NK-92 treated with Interleukin-12 subunit alpha and Interleukin-12 subunit beta, amount 100 ng/mL, for 24 hours (cell line): ENCODE results near the gene FNDC3A.

Experiments used
- DNase-seq: peaks from one replicate; lab custom pipeline; 2025; lab: John Stamatoyannopoulos, UW

The FNDC3A gene, protein sequence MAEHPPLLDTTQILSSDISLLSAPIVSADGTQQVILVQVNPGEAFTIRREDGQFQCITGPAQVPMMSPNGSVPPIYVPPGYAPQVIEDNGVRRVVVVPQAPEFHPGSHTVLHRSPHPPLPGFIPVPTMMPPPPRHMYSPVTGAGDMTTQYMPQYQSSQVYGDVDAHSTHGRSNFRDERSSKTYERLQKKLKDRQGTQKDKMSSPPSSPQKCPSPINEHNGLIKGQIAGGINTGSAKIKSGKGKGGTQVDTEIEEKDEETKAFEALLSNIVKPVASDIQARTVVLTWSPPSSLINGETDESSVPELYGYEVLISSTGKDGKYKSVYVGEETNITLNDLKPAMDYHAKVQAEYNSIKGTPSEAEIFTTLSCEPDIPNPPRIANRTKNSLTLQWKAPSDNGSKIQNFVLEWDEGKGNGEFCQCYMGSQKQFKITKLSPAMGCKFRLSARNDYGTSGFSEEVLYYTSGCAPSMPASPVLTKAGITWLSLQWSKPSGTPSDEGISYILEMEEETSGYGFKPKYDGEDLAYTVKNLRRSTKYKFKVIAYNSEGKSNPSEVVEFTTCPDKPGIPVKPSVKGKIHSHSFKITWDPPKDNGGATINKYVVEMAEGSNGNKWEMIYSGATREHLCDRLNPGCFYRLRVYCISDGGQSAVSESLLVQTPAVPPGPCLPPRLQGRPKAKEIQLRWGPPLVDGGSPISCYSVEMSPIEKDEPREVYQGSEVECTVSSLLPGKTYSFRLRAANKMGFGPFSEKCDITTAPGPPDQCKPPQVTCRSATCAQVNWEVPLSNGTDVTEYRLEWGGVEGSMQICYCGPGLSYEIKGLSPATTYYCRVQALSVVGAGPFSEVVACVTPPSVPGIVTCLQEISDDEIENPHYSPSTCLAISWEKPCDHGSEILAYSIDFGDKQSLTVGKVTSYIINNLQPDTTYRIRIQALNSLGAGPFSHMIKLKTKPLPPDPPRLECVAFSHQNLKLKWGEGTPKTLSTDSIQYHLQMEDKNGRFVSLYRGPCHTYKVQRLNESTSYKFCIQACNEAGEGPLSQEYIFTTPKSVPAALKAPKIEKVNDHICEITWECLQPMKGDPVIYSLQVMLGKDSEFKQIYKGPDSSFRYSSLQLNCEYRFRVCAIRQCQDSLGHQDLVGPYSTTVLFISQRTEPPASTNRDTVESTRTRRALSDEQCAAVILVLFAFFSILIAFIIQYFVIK

DNA sequence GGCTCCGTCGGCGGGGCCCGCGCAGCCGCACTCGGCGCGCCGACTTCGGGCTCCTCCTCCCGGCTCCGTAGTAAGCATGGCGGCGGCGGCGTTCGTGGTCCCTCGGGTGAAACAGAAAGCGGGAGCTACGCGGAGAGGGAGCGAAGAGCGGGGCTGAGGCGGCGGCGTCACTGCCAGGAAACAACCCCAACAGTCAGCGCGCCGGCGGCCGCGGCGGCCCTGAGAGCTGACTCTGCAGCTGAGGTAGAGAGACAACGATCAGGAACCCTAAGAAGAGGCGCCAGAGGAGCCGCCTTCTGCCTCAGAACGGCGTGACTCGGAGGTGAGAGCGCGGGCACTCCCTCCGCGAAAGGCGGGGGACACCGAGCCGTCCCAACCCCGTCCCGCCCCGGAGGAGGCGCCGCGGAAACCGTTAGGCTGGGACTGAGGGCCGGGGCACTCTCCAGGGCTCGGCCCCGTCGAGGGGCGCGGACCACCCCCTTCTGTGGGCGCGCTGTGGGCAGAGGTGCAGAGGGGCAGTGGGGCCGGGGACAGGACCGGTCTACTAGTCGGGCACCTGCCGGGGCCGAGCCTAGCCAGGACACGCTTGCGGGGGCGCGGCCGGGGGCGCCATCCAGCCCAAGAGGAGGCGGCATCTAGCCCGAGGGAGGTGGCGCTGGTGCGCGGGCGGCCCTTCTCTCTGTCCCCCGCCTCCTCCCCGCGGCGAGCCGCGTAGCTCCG is at the start of gene FNDC3A:
Gene FNDC3A (plus strand): TSS at position 57 of the 720 bp plus-strand sequence. CDS start 30,279 bp downstream, outside the sequence.
- DNase-seq = peak; percentile 91

DNA sequence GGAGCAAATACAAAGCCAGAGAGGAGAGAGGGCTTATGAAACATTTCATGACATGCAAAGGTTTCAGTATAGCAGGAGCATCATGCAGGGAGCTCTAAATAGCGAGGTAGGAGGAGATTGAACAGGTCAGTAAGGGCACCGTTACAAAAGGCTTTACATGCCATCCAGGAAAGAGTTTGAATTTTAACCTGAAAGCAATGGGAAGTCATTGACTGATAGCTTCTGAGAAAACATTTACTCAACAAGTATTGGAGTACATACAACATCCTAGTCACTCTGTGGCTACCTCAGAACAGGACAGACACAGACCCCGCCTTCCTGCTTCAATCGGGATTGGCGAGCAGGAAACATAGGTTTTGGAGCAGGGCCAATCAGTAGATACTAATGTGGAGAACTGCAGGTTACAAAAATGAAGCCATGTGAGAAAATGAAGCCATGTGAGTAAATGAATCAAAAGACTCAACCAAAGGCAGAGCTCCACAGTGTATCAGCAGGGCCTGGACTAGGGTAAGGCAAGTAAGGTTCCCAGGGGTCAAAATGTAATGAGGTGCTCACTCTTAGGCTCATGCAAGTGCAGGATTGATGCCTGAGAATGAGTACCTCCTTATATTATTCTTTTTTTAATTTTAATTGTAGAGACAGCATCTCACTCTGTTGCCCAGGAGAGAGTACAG is 46.8 kb upstream of the FNDC3A start:
- DNase-seq = no peak

DNA sequence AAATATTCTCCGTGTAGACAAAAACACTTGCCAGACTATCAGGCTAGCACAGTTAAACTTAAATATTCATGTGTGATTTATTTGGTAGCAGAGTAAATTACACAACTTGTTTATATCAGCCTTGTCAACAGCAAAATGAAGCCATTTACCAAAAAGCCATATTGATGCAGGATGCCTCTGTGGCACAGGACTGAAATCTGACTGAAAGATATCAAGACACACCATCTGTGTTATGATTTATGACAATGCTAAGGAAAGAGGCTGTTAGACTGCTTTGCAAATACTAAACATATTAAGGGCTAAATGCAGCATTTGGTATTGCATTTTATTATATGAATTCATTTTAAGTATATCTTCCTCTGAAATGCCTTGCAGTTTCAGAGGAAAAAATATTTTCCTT is 44.8 kb upstream of the FNDC3A start:
- DNase-seq = no peak

DNA sequence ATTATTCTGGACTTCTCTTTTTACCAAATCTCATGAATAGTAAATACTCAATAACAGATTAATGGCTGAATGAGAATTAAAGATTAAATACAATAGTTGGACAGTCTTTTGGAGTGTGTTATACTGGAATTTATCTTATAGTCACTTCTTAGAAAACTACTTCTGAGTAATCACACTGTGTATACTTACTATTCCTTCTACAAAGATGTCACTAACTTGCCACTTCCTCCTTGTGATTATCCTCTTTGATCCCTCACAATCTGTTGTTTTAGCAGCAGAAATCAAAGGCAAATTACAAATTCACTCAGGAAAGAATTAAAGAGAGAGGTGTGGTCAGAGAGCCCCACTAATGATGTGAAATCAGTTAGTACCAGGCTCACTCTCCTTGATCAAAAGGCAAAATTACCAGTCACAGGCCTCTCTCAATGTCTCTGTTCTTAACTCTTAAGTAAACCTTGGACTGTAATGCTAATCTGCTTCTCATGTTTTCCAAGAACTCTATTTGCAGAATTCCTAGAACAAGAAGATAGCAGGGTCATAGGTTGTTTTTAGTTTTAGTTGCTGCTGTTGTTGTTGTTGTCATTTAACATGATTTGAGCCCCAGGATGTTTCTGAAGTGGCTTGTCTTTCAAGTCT is 37.3 kb upstream of the FNDC3A start:
- DNase-seq = no peak

DNA sequence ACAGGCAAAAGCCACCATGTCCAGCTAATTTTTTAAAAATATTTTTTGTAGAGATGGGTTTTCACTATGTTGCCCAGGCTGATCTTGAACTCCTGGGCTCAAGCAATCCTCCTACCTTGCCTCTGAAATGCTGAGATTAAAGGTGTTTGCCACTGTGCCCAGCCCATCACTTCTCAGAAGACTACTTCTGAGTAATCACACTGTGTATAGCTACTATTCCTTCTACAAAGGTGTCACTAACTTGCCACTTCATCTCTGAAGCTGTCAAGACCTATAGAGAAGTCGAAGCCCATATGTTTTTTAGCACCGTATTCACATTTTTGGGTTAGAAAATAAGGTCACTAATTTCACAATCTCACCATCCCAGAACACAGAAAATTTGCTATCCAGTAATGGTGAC is 36.0 kb upstream of the FNDC3A start:
- DNase-seq = no peak

DNA sequence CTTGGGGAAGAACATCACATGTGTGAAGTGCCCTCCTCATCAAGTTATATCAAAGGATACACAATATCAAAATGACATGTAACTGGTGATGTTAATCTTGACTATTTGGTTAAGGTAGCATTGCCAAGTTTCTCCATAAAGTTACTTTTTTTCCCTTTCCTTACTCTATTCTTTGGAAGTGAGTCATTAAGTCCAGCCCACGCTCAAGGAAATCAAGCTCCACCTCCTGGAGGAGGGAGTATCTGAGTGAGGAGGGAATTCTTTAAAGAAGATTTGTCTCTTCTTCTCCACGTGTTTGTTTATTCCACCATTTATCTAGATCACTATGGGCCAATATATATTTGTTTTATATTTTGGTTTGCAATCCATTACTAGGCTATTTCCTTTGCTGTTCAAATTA is 33.6 kb upstream of the FNDC3A start:
- no peak for DNase-seq

DNA sequence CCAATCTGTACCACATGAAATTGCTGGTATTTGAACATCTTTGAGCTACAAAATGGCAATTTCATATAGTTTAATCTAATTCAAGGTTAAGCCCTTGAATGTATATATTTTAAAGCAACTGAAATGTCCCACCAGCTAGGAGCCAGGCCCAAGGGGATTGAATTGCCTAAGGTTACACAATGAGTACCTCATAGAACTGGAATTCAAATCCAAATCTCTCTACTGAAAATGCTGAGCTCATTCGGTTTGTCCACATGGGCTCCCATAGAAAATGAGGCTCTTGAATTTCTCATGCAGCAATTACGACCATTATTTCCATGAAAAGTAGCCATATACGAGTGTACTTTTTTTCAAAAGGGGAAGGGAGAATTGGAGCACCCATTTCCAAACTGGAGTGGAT is 31.5 kb upstream of the FNDC3A start:
- no peak for DNase-seq

DNA sequence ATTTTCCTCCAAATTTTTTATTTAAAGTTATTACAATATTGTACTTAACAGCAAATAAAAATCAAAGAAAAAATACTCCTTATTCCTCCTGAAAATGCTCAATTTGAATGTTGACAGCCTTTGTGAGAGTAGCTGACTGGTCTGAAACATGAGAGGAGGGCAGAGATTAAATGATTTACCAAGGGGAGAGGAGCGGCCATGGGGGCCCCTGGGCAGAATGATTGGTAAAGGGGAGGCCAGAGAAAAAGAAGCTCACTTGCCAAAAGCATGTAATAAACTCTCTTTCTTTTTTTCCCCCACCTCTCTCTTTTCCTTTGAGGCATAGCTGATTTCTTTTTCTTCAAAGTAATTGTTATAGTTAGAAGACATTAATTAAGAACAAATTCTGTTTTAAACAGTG is 30.1 kb upstream of the FNDC3A start:
- DNase-seq = no peak

DNA sequence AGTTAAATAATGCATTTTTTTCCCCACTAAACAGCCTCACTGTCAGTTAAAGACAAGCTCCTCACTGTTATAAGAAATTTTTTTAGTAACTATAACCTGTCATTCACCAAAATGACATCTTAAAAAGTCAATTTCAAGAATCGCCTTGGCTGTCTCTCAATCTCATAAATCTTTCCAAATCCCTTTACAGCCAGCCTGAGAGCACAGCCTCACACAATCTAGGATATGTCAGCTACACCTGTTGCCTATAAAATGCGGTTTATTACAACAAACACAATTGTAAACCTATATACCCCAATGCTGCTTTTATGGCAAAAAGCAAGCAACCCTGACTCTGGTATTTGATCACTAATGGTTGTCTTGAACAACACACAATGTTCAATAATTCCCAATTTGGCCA is 29.5 kb upstream of the FNDC3A start:
- DNase-seq = no peak

DNA sequence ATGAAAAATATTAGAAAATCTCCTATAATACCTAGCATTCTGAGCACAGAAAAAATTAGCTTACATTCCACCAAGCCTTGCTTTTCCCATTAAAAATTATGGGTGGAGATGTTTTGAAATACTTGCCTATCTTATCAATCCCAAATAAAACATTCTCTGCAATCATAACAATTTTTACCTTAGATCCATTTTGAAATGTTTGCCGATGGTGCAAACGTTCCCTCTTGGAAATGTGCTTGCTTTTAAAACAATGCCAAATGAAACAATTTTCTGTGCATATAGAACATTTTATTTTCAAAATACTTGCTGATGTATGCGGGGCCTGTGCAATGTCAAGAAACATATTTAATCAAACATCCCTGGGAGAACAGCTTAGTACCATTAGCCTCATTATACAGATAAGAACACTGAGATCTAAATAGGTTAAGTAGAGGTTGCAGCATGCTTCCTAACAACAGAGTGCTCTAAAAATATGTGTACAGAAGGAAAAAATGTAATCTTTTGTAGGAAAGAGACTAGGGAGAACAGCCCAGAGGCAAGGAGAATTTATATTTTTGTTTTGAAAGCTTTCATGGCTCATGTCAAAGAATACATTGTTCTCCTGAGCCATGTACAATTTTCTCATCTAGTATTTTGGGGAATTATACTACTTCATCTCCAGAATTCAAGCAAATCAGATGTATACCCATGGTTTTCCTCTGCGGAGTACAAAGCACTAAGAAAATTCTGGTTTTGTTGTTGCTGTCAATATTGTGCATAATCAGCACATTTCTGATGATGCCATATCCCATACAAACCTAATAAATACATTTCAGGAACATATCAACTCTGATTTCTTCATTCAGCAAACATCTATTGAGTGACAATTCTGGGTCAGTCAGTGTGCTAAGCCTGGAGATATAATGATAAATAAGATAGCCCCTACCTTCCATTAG is 25.9 kb upstream of the FNDC3A start:
- DNase-seq = no peak

DNA sequence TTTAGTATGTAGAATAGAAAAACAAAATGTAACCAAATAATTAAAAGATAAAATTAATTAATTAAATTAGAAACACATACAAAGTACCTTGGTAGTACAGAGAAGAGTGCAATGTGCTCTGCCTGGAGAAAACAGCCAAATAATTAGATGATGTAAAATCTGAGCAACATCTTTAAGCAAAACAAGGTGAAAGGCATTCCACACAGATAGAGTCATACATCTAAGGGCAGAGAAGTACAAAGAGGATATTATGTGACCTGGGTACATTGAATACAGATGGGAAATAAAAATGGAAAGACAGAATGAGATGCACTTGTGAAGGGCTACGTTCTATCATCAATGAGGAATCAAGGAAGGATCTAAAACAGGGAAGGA is 25.2 kb upstream of the FNDC3A start:
- DNase-seq = no peak

DNA sequence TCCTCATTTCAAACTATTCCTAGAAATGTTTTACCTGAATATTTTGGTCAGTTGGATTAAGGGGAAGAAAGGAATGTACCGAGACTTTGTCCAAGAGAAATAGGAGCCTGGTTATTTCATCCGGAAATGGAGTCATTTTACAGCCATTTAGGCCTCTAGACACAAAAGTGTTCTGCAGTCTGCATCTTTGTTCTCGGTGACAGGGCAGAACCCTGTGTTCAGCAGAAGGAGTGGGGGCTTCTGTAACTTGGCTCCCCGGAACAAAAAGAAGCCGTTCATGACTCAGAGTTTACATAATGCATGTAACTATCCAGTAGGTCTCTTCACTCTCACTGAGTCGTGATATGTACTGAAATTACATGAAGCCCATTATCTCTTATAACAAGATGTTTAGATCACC is 21.6 kb upstream of the FNDC3A start:
- no peak for DNase-seq

DNA sequence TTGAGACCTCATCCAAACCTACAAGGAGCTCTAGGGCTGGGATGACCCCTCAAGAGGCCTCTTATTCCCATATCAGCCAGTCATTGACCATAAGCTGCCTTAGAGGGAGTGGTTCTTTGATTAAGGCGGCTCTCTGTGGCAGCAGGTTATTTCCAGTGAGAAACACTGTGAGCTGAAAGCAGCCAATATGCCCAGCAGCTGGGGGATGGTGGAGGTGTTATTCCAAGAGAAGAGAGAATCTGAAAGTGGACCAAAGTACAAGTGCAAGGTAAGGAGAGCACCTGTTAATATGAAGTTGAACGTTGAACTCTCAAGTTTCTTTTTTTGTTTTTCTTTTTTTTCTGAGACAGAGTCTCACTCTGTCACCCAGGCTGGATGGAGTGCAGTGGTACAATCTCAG is 20.2 kb upstream of the FNDC3A start:
- DNase-seq = no peak

DNA sequence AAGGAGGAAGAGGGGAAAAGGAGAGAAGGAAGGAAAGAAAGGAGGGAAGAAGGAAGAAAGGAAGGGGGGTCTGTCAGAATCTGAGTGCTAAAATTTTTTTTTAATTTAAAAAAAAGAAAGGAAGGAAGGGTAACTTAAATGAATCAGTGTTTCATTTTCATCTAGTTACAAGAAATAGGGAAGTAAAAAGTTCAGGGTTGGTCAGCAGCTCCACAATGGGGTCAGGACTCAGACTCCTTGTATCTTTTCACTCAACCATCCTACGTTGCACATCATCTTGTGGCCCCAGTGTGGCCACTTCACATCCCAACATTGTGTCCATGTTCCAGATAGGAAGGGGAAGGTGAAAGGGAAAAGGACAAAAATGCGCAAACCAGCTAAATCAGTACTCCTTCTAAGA is 14.3 kb upstream of the FNDC3A start:
- no peak for DNase-seq

DNA sequence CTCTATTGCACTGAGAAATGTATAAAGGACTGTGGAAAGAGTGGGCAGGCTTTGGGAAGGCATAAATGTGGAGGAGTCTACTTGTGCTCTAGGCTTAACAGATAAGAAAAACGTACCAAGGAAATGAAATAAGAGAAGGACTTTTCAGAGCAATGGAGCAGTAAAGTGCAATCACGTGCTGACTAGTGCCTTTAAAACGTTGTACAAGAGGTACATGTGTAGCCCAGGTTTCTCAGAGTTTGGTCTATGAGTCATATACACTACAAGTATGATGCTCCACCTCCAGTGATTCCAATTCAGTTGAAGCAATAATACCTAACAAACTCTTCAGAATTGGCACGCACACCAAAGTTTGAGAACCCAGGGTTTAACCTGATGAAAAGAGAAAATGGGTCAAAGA is 13.4 kb upstream of the FNDC3A start:
- no peak for DNase-seq

DNA sequence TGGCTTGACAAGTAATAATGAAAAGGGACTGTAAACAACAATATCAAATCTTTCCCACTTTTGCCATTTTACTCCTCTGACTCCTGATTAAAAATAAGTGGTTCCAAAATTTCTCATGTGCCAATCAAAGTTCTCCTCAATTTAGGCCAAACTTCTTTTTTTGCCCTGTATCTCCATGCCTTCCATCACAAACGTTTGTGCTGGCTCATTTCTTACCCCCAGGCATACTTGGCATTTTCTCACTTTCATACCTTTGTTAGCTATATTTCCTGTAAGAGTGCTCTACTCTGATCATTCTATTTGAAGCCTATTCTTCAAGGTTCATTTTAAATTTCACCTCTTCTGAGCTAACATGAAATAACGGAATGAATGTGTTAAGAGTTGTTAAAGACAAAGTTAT is 10.0 kb upstream of the FNDC3A start:
- DNase-seq = no peak

DNA sequence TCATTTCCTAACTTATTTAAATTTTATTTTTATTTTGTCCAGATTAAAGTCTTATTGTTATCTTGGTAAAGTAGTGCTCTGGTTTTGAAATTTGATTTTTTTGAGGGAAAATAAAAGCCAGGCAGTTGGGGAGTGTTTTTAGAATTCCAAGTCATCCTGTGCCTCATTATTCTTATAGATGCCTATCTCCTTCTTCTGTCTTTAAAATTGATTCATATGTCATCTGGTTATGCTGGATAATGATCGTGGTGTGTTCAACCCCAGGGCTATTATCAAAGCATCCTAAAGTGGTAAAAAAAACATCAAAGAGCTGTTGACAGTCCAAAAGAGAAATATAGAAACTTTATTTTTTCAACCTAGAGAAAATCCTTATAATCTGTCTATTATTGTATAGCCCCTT is 6.0 kb upstream of the FNDC3A start:
- no peak for DNase-seq

DNA sequence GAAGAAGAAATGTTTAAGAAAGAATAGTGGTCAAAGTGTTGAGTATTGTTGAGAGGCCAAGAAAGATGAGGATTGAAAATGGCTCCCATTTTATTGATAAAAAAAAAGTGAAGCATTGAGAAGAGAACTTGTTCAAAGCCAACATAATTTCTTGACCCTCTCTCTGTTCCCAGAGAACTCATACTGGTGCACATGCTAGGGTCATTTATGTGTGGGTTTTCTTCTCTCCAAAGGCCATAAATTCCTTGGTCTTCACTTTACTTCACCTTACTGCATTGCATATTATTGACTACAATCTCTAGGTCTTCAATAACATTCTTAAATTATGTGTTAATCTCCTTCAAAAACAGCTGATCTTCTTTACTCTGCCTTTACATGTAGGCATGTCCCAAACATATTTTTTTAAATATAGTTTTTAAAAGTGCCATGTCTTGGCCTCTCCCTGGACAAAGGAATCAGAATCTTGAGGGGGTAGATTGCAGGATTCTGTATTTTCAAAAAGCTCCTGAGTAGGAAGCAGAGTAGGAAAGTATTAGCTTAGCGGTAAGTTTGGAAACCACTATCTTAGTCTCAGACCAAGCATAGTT is 1.8 kb upstream of the FNDC3A start:
- no peak for DNase-seq

DNA sequence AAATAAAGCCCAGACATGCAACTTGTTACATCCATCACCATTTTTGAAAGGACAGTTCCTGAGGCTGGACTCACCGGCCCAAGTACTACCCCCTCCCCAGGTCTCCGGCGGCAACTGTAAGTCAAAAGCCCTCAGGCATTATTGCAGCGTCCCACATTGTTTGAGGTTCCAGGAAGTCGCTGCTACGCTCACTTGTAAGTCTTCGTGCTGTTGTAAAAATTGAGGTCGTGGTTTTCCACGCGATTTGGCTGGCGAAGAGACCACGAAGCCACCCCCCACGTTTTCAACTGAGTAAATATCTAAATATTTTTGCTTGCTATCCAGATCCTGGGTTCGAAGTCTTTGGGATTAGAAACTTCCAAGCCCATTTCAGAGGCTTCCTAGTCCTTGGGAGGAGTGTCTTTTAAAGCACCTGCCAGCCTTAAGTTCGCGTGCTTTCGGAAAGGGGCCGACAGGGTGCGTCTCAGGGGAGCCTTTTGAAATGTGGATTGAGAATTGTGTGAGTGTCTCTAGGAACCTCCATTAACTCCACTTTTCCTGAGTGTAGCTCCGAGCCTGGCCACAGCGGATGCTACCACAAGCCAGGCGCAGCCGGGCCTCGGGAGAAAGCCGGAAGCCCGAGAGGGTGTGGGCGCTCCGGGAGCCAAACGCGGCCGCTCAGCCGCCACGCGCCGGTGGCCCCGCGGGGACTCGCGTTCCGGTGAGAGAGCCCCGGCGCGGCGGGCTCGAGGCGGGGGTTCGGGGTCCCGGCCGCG is 434 bp upstream of the FNDC3A start:
- DNase-seq = peak; percentile 73
